HEK293T (cell line): ENCODE results near the gene DAP.

Source experiments
- CTCF ChIA-PET: fragments of 350-600 bp; formaldehyde crosslinking; extraction: SDS; loops from one replicate; lab custom pipeline; 2021; ENCODE audit warnings: antibody characterized with exemption, inconsistent platforms; lab: Yijun Ruan, JAX
- POLR2A ChIA-PET: fragments of 350-600 bp; formaldehyde crosslinking; extraction: SDS; loops from one replicate; lab custom pipeline; 2020; ENCODE audit warnings: antibody characterized with exemption, inconsistent platforms; lab: Yijun Ruan, JAX
- DNase-seq: peaks from one replicate; pipeline ENCODE4 v3.0.0; 2012; ENCODE audit warnings: mixed read lengths; ENCODE audit errors: extremely low spot score
- ARNT ChIP-seq: fragments of 450-650 bp; IDR thresholded peaks from 2 replicates; pipeline ENCODE4 v1.6.1; 2017; ENCODE audit warnings: mild to moderate bottlenecking
- BHLHE40 ChIP-seq: fragments of 450-650 bp; IDR thresholded peaks from 2 replicates; pipeline ENCODE4 v1.6.1; 2016; ENCODE audit warnings: mild to moderate bottlenecking, moderate library complexity, borderline replicate concordance
- CTBP1 ChIP-seq: fragments of 450-650 bp; IDR thresholded peaks from 2 replicates; pipeline ENCODE4 v1.6.1; 2016; ENCODE audit warnings: borderline replicate concordance
- ELF4 ChIP-seq: fragments of 450-650 bp; IDR thresholded peaks from 2 replicates; pipeline ENCODE4 v1.6.1; 2017; ENCODE audit warnings: antibody characterized with exemption
- FOXA1 ChIP-seq: fragments of 450-650 bp; IDR thresholded peaks from 2 replicates; pipeline ENCODE4 v1.6.1; 2016; ENCODE audit warnings: mild to moderate bottlenecking
- FOXK2 ChIP-seq: fragments of 450-650 bp; IDR thresholded peaks from 2 replicates; pipeline ENCODE4 v1.6.1; 2016; ENCODE audit warnings: mild to moderate bottlenecking
- FOXM1 ChIP-seq: fragments of 450-650 bp; IDR thresholded peaks from 2 replicates; pipeline ENCODE4 v1.6.1; 2017; ENCODE audit warnings: mild to moderate bottlenecking, borderline replicate concordance
- HDGF ChIP-seq: fragments of 450-650 bp; IDR thresholded peaks from 2 replicates; pipeline ENCODE4 v1.6.1; 2017; ENCODE audit warnings: antibody characterized with exemption, borderline replicate concordance
- L3MBTL2 ChIP-seq: fragments of 450-650 bp; conservative IDR thresholded peaks from 2 replicates; pipeline ENCODE4 v1.6.1; 2016; ENCODE audit warnings: mild to moderate bottlenecking
- LEF1 ChIP-seq: fragments of 450-650 bp; IDR thresholded peaks from 2 replicates; pipeline ENCODE4 v1.6.1; 2017; ENCODE audit warnings: mild to moderate bottlenecking, borderline replicate concordance
- NFRKB ChIP-seq: fragments of 450-650 bp; IDR thresholded peaks from 2 replicates; pipeline ENCODE4 v1.6.1; 2016; ENCODE audit warnings: mild to moderate bottlenecking, moderate library complexity
- SP1 ChIP-seq: fragments of 450-650 bp; IDR thresholded peaks from 2 replicates; pipeline ENCODE4 v1.6.1; 2017
- SUZ12 ChIP-seq: fragments of 450-650 bp; IDR thresholded peaks from 2 replicates; pipeline ENCODE4 v1.6.1; 2016; ENCODE audit warnings: mild to moderate bottlenecking
- TARDBP ChIP-seq: fragments of 450-650 bp; IDR thresholded peaks from 2 replicates; pipeline ENCODE4 v1.6.1; 2016
- ZNF384 ChIP-seq: fragments of 450-650 bp; IDR thresholded peaks from 2 replicates; pipeline ENCODE4 v1.6.1; 2016
- TF ChIP-seq, protein P1 (sequence below): fragments of 450-650 bp; IDR thresholded peaks from 2 replicates; pipeline ENCODE4 v1.6.1; 2016

Gene DAP

DNA sequence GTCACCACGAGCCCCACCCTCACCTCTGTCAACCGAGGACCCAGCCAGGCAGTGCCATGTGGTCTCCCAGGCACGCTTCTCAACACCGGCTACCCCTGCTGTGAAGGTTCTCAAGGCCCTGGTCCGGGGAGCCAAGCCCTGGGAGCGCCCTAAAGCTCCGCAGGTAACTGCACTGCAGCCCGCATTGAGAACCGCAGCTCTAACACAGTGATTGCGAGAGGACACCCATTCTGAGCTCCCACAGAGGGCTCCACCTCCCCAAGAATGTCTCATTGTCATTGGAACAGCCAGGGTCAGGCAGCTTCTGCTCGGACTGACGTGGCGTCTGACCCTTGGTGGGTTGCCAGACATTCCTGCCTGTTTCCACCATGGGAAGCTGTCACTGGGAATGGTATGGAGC is 108.9 kb downstream of the DAP start:
- TF ChIP-seq CTBP1 (no peak), SUZ12 (no peak), ELF4 (no peak), FOXA1 (no peak), FOXK2 (no peak), ARNT (no peak), ZNF384 (no peak), NFRKB (no peak), HDGF (no peak), TARDBP (no peak), SP1 (no peak), LEF1 (no peak), BHLHE40 (no peak), FOXM1 (no peak), L3MBTL2 (no peak)
- TF ChIP-seq, protein P1, sequence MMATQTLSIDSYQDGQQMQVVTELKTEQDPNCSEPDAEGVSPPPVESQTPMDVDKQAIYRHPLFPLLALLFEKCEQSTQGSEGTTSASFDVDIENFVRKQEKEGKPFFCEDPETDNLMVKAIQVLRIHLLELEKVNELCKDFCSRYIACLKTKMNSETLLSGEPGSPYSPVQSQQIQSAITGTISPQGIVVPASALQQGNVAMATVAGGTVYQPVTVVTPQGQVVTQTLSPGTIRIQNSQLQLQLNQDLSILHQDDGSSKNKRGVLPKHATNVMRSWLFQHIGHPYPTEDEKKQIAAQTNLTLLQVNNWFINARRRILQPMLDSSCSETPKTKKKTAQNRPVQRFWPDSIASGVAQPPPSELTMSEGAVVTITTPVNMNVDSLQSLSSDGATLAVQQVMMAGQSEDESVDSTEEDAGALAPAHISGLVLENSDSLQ = no peak
- POLR2A ChIA-PET = no interaction called here
- CTCF ChIA-PET = no interaction called here

GRCh38 chr5:10649666-10650380 is 111.2 kb downstream of the DAP start:
- ChIA-PET CTCF (no interaction called here), POLR2A (no interaction called here)
- TF ChIP-seq ELF4 = no peak
- no peak for TF ChIP-seq FOXK2
- no peak for TF ChIP-seq FOXA1
- TF ChIP-seq, protein P1 = no peak
- no peak for DNase-seq

More for the DNA sequence above, 108.9 kb downstream of the DAP start:
- no peak for DNase-seq

- TF ChIP-seq FOXK2 = no peak
- TF ChIP-seq SUZ12 = no peak
- no peak for TF ChIP-seq TARDBP
- TF ChIP-seq ELF4 = no peak
- TF ChIP-seq SP1 = no peak
- no peak for TF ChIP-seq FOXA1
- no peak for TF ChIP-seq HDGF
- TF ChIP-seq, protein P1 = no peak
- no peak for TF ChIP-seq BHLHE40
- no peak for TF ChIP-seq LEF1
- no peak for TF ChIP-seq ZNF384
- TF ChIP-seq NFRKB = no peak
- no peak for TF ChIP-seq CTBP1
- no peak for TF ChIP-seq L3MBTL2
- TF ChIP-seq FOXM1 = no peak
- no peak for TF ChIP-seq ARNT
- DNase-seq = no peak
- POLR2A ChIA-PET = no interaction called here
- CTCF ChIA-PET = no interaction called here
Measured at GRCh38 chr5:10648806-10649665, 112.0 kb downstream of the DAP start.

GRCh38 chr5:10647640-10648039 is 113.4 kb downstream of the DAP start:
- TF ChIP-seq, protein P1 = no peak
- TF ChIP-seq FOXM1 = no peak
- TF ChIP-seq L3MBTL2 = no peak
- no peak for TF ChIP-seq ARNT
- TF ChIP-seq LEF1 = no peak
- no peak for TF ChIP-seq CTBP1
- TF ChIP-seq TARDBP = no peak
- no peak for TF ChIP-seq SUZ12
- no peak for TF ChIP-seq ELF4
- TF ChIP-seq FOXK2 = no peak
- no peak for TF ChIP-seq BHLHE40
- TF ChIP-seq FOXA1 = no peak
- no peak for TF ChIP-seq ZNF384
- TF ChIP-seq NFRKB = no peak
- no peak for TF ChIP-seq HDGF
- TF ChIP-seq SP1 = no peak
- CTCF ChIA-PET = no interaction called here
- POLR2A ChIA-PET = no interaction called here
- DNase-seq = no peak

DNA sequence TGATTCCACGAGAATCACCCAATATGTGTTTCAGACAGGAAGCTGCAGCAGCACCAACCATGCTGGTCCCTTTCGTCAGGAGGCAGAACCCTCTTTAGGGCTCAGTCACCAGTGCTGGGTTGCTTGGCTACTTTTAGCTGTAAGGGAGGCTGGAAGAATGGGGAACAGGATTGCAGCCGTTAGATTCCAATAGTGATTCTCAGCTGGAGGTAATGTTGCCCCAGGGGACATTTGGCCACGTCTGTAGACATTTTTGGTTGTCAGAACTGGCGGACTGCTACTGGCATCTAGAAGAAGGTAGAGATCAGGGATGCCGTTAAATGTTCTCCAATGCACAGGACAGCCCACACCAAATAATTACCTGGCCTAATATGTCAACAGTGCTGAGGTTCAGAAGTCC is 115.4 kb downstream of the DAP start:
- no peak for TF ChIP-seq L3MBTL2
- TF ChIP-seq TARDBP = no peak
- TF ChIP-seq, protein P1 = no peak
- no peak for TF ChIP-seq ARNT
- no peak for TF ChIP-seq FOXK2
- no peak for TF ChIP-seq SUZ12
- TF ChIP-seq NFRKB = no peak
- ChIA-PET POLR2A (no interaction called here), CTCF (no interaction called here)
- no peak for DNase-seq
